GM23338 (cell line): ENCODE results near the gene FAF1. TPM values are rescaled to one million over a fixed set of nuclear protein-coding genes. Genes with fewer than 3 reads are reported as not detected.

Source experiments
- ATAC-seq: fragments of 200-7000 bp; cut with Tn5 transposase; 3 replicates; pipeline ENCODE4 v1.9.1; 2020
- DNase-seq: peaks from one replicate; pipeline ENCODE4 v3.0.0-alpha.2; 2015; ENCODE audit warnings: low spot score
- H2AFZ ChIP-seq: fragments of 200-600 bp; sonication (generic); 2 replicates; pipeline ENCODE4 v1.8.0; 2016; ENCODE audit warnings: antibody characterized with exemption, mild to moderate bottlenecking, moderate library complexity
- H3F3A ChIP-seq: fragments of 200-600 bp; sonication (generic); replicated peaks from 2 replicates; pipeline ENCODE4 v1.8.0; 2017; ENCODE audit warnings: antibody characterized with exemption, mixed run types, low read depth
- H3K27ac ChIP-seq: fragments of 200-600 bp; sonication (generic); 2 replicates; pipeline ENCODE4 v1.6.1; 2016; ENCODE audit warnings: low read depth
- H3K27me3 ChIP-seq: fragments of 200-600 bp; sonication (generic); 2 replicates; pipeline ENCODE4 v1.8.0; 2016; ENCODE audit warnings: mild to moderate bottlenecking, mixed run types, moderate library complexity; ENCODE audit not compliant: insufficient read depth
- H3K36me3 ChIP-seq: fragments of 200-600 bp; sonication (generic); 2 replicates; pipeline ENCODE4 v1.8.0; 2016; ENCODE audit warnings: mild to moderate bottlenecking; ENCODE audit not compliant: insufficient read depth
- H3K4me1 ChIP-seq: fragments of 200-600 bp; sonication (generic); 2 replicates; pipeline ENCODE4 v1.8.0; 2016; ENCODE audit warnings: mild to moderate bottlenecking, moderate library complexity; ENCODE audit not compliant: insufficient read depth
- H3K4me2 ChIP-seq: fragments of 200-600 bp; sonication (generic); 2 replicates; pipeline ENCODE4 v1.7.1; 2017; ENCODE audit warnings: mixed run types
- H3K4me3 ChIP-seq: fragments of 200-600 bp; sonication (generic); 2 replicates; pipeline ENCODE4 v1.6.1; 2016; ENCODE audit warnings: mixed run types
- H3K79me2 ChIP-seq: fragments of 200-600 bp; sonication (generic); replicated peaks from 2 replicates; pipeline ENCODE4 v1.8.0; 2017; ENCODE audit warnings: mild to moderate bottlenecking; ENCODE audit not compliant: insufficient read depth
- H3K9me2 ChIP-seq: fragments of 200-600 bp; sonication (generic); 2 replicates; pipeline ENCODE4 v1.8.0; 2017; ENCODE audit not compliant: insufficient read depth
- H4K20me1 ChIP-seq: fragments of 200-600 bp; sonication (generic); replicated peaks from 2 replicates; pipeline ENCODE4 v1.8.0; 2017; ENCODE audit warnings: mild to moderate bottlenecking; ENCODE audit not compliant: insufficient read depth
- H3K27ac Mint-ChIP-seq: 2 replicates; pipeline ENCODE4 v1.8.0; 2020; ENCODE audit warnings: inconsistent platforms, mild to moderate bottlenecking, moderate library complexity, mixed read lengths
- H3K27me3 Mint-ChIP-seq: 3 replicates; pipeline ENCODE4 v1.8.0; 2022; ENCODE audit warnings: low read depth, mild to moderate bottlenecking, moderate library complexity, mixed read lengths, inconsistent platforms; ENCODE audit not compliant: insufficient read depth, poor library complexity
- H3K36me3 Mint-ChIP-seq: 3 replicates; pipeline ENCODE4 v1.8.0; 2021; ENCODE audit warnings: low read depth, mild to moderate bottlenecking, inconsistent platforms, moderate library complexity, mixed read lengths
- H3K4me1 Mint-ChIP-seq: 3 replicates; pipeline ENCODE4 v1.8.0; 2020; ENCODE audit warnings: mild to moderate bottlenecking, inconsistent platforms, mixed read lengths
- H3K4me3 Mint-ChIP-seq: 3 replicates; pipeline ENCODE4 v1.8.0; 2021; ENCODE audit warnings: moderate library complexity, mild to moderate bottlenecking, inconsistent platforms, mixed read lengths
- H3K9me3 Mint-ChIP-seq: 3 replicates; pipeline ENCODE4 v1.8.0; 2020; ENCODE audit warnings: moderate library complexity, mild to moderate bottlenecking, inconsistent platforms, mixed read lengths
- CTCF ChIP-seq, 2 experiments: fragments of 200-600 bp in 1 of 2; sonication (generic) in 1 of 2; conservative IDR thresholded peaks; 2 replicates each; pipeline versions ENCODE4 v1.5.1 to v1.6.1; 2016 to 2017; ENCODE audit warnings: antibody characterized with exemption in 2 of 2, low read depth in 2 of 2, mild to moderate bottlenecking in 2 of 2, moderate library complexity in 1 of 2
- ETS1 ChIP-seq: IDR thresholded peaks from 2 replicates; pipeline ENCODE4 v1.6.1; 2016; ENCODE audit warnings: antibody characterized with exemption
- NANOG ChIP-seq: IDR thresholded peaks from 2 replicates; pipeline ENCODE4 v1.6.1; 2016; ENCODE audit warnings: antibody characterized with exemption, borderline replicate concordance
- ZNF462 ChIP-seq: fragments of 250-450 bp; sonication (Bioruptor Pico); IDR thresholded peaks from 2 replicates; pipeline ENCODE4 v1.5.0; 2020; ENCODE audit warnings: mild to moderate bottlenecking, moderate library complexity
- polyA plus RNA-seq: library from polyadenylated mRNA; unstranded; fragments of >200 nt; fragmentation: Nextera tagmentation; extraction: Ambion mirVana; gene quantifications from 2 replicates; pipeline ENCODE4 v1.2.1, GENCODE V29; 2016
- total RNA-seq: library from RNA; depleted of rRNA; stranded (reverse); fragments of >200 nt; shearing (Covaris generic); gene quantifications from 2 replicates; pipeline ENCODE4 v1.2.3, GENCODE V29; 2014

The FAF1 gene
- total and polyA plus RNA-seq, 2 experiments from 2014 or later: 24.1 to 53.2 TPM

- H3K4me3 Mint-ChIP-seq: no peak overlapping the region
- H3K27ac Mint-ChIP-seq: no peak overlapping the region
Observed at GRCh38 chr1:50656931-50657330, 303.1 kb downstream of the FAF1 start.

More at GRCh38 chr1:50656931-50657330, 303.1 kb downstream of the FAF1 start:
- Mint-ChIP-seq H3K4me1 (peaks cover 16% of the 10 kb centered on the region; the same call in 2 of the 3 replicates), H3K9me3 (no peaks in the 10 kb centered on the region), H3K27me3 (peaks cover 2% of the 10 kb centered on the region), H3K36me3 (no peaks in the 10 kb centered on the region)
- Histone ChIP-seq H2AFZ (no peak overlapping the region), H3K27ac (no peak overlapping the region), H4K20me1 (no peaks in the 10 kb centered on the region), H3K9me2 (no peaks in the 10 kb centered on the region), H3K4me3 (no peak overlapping the region), H3K4me1 (peaks cover 6% of the 10 kb centered on the region), H3K27me3 (no peaks in the 10 kb centered on the region), H3K4me2 (no peak overlapping the region), H3K36me3 (no peaks in the 10 kb centered on the region), H3K79me2 (no peaks in the 10 kb centered on the region), H3F3A (no peaks in the 10 kb centered on the region)
- no peak for ATAC-seq
- DNase-seq: no peak
- TF ChIP-seq ETS1 (no peak), ZNF462 (CRISPR knock-in tag) (no peak), NANOG (no peak), CTCF (conservative IDR thresholded peaks at IDR 0.05; ENCODE audit: low read depth in 2 of 2) (no peak)
